ENCODE results near the gene NUP210.

Gene NUP210

GRCh38 chr3:13286873-13287272 lies 133.2 kb downstream of the NUP210 start:
- DNase-seq = no peak

- DNase-seq = no peak
These were observed 135.0 kb downstream of the NUP210 start for GRCh38 chr3:13285007-13285567.

- DNase-seq = no peak
These were observed 136.3 kb downstream of the NUP210 start for GRCh38 chr3:13283877-13284264.

GRCh38 chr3:13282986-13283876 lies 136.9 kb downstream of the NUP210 start:
- peak; percentile 43 for DNase-seq

- DNase-seq = peak; percentile 43
These were observed 137.7 kb downstream of the NUP210 start for GRCh38 chr3:13282358-13282985.

- DNase-seq = no peak
These were observed 138.4 kb downstream of the NUP210 start for GRCh38 chr3:13281507-13282357.

GRCh38 chr3:13280811-13281506 lies 139.2 kb downstream of the NUP210 start:
- peak; percentile 15 for DNase-seq

GRCh38 chr3:13280122-13280790 lies 139.9 kb downstream of the NUP210 start:
- no peak for DNase-seq

- no peak for DNase-seq
These were observed 140.6 kb downstream of the NUP210 start for GRCh38 chr3:13279532-13279910.

GRCh38 chr3:13278783-13279531 lies 141.2 kb downstream of the NUP210 start:
- DNase-seq = no peak

GRCh38 chr3:13277860-13278531 lies 142.1 kb downstream of the NUP210 start:
- peak; percentile 23 for DNase-seq

GRCh38 chr3:13277196-13277813 lies 142.8 kb downstream of the NUP210 start:
- DNase-seq = no peak

GRCh38 chr3:13276438-13277195 lies 143.5 kb downstream of the NUP210 start:
- no peak for DNase-seq

GRCh38 chr3:13275376-13276005 lies 144.6 kb downstream of the NUP210 start:
- no peak for DNase-seq

- DNase-seq = no peak
These were observed 145.4 kb downstream of the NUP210 start for GRCh38 chr3:13274551-13275332.

GRCh38 chr3:13274125-13274524 lies 146.0 kb downstream of the NUP210 start:
- DNase-seq = no peak

- no peak for DNase-seq
These were observed 146.5 kb downstream of the NUP210 start for GRCh38 chr3:13273604-13274105.

All from stimulated activated CD4-positive, alpha-beta T cell treated with anti-CD3 and anti-CD28 coated beads, Interleukin-15, amount 100 ng/mL, for 24 hours (primary cell).